Stimulated activated CD4-positive, alpha-beta T cell treated with anti-CD3 and anti-CD28 coated beads, Interleukin-2, amount 100 ng/mL, for 24 hours (primary cell): ENCODE measurements around the gene CHMP4A.
A peak's percentile ranks its signal among the peaks of the same experiment; 100 is the strongest.

Experiments
- DNase-seq, 2 donors: peaks; one replicate each; pipeline ENCODE4 v3.0.0-alpha.2; 2020

CHMP4A gene

GRCh38 chr14:24194873-24195185 lies 18.5 kb downstream of the CHMP4A start:
- no peak for DNase-seq

DNA sequence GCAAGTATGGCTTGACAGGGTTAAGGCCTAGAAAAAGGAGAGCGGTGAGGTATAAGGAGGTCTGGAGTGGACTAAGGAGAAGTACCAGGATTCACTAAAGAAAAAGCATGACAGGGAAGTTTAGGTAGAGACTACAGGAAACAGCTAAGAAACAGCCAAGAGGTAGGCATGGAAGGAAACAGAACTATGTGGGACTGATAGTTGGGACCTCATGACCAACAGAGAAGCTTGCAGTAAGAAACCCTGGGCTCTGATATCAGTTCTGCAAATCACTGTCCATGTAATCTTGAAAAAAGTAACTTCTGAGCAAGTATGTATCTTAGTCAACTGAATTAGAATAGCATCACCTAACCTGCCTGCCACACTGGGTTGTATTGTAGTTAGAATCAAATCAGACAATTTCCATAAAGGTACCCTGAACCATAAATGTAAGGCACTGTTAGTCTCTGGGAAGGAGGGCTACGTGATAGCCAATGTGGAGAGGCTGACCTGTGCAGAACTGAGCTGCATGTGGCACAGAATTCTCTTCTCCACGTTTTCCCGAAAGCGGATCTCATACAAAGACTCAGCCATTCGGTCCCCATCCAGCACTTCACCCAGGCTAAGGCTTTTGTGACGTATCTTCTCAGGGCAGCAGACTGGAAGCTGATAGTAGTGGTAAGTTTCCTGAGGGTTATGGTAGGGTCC lies 19.0 kb downstream of the CHMP4A start:
- no peak for DNase-seq

DNA sequence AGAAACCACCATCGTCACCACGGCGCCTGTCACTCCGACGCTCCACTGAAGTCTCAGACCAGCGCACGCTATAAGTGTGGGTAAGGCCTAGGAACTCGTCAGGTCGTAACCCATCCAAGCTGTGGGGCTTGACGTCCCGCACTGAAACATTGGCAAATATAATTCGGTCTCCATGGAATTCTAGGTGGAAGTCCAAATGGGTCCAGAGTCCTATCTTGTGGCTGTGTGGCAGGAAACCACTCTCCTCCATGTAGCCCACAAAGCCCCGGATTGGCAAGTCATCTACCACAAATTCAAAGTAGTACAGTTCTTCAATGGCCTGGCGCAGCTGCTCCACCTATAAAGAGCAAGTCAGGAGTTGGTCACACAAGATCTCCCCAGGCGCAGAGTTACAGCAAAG lies 20.4 kb downstream of the CHMP4A start:
- DNase-seq, result no peak

DNA sequence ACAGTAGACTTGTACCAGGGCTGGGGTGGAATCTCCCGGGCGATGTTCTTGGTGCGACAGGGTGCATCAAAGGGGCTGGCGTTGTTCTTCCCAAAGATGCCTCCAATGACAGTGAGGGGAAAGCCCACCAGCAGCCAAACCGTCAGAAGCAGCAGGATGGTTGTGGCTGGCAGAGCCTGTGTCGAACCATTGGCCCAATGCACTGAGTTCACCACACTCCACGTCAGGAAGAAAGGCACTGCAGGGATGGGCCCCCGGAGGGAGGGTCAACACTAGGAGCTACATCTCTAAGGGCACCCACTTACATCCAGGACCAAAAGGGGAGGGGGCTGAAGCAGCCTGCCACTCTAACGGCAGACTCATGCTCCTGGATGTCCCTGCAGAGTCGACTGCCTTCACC lies 22.9 kb downstream of the CHMP4A start:
- DNase-seq, result no peak

GRCh38 chr14:24189460-24189859 lies 23.8 kb downstream of the CHMP4A start:
- no peak for DNase-seq

DNA sequence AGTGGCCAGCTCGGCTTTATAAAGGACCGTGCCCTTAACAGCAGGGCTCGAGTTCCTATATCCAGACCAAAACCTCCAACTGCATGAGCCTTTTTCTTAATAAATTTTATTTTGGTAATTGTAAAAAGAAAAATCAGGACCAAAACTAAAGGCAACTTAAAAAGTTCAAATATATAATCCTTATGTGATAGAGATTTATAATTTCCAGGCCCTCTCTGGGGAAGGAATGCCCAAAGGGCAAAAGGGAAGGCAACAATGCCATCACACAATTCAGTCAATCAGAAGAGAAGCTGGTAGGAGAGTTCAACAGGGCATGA lies 24.3 kb downstream of the CHMP4A start:
- no peak for DNase-seq

DNA sequence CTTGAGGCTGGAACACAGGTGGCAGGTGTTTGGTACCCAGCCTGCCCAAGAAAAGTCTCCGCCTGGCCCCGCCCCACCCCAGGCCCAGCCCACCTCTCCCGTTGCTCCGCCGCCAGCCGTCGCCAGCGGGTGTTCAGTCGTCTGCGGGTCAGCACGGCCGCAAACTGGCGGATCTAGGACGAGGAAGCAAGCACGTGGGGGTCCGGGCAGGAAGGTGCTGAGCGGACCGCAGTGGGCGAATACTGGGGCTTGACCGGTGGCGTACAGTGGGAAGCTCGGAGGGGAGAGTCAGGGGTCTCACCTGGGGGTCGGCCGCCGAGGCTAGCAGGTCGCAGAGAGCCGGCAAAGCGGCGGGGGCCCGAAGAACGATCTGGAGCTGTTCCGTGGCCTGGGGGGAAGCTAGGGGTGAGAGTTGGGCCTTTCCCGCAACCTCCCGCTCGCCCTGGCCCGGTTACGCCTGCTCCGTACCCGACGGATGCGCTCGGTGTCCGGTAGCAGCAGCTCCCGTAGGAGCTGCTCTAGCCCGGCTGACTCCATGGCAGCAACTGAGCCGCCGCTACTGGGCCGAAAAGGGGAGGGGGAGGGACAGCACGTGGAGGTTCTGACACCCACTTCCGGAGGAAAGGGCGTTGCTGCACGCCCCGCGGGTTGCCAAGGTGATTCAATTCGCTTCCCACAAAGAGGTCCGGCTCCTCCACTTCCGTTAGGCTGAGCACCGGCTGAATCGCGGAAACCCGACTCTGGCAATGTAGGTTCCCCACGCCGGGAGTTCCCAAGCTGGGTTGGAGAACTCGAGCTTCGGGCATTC lies 24.8 kb downstream of the CHMP4A start, which contains the start of gene IPO4:
TSS of gene IPO4 (minus strand) at position 566 of the 808 bp plus-strand sequence. CDS start at position 537, 29 bp downstream.
- DNase-seq, result peak; percentile 93 to 96

DNA sequence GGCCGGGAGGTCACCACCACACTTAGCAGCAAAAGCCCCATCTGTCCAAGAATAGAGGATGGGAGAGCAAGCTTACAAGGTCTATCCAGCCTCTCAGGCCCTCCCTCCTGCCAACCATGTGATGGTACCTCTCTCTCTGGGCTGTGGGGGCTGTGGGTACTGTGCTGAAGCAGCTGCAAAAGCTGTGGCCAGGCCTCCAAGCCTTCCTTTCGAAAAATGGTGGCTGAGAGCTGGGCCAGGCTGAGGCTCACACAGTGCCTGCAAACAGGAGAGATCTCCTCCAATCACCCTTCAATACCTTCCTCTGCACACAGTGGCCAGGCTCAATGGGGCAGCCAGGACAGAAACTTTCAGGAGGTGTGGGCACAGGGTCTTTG lies 25.8 kb downstream of the CHMP4A start:
- no peak for DNase-seq

DNA sequence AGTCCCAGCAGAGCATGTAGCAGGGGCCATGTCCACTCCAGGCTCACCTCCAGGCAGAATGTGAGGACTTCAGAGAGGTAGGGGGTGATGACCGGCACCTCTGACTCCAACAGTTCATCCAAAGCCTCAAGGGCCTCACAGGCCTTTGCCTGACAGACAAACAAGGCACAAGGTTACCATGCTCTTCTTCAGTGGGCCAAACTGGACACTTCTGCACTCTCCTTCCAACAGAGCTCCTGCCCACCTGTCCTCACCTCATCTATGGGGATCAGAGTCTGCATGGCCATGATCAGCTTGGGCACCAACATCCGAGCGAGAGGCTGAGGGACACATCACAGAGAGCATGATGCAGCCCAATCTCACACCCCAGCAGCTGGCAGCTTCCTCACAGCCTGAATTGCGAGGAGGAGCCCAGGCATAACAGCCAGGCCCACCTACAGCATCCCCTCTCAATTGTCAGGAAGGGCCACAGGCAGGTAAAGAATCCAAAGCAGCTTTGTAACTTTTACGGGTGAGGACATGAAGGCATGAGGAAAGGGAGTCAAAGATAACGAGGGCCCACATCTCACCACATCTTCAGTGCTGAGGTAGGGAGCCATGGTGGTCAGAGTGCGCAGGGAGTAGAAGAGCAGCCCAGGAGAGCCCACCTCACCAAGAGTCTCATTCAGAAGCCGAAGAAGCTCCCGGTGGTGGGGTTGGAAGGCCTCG lies 26.3 kb downstream of the CHMP4A start:
- no peak for DNase-seq

DNA sequence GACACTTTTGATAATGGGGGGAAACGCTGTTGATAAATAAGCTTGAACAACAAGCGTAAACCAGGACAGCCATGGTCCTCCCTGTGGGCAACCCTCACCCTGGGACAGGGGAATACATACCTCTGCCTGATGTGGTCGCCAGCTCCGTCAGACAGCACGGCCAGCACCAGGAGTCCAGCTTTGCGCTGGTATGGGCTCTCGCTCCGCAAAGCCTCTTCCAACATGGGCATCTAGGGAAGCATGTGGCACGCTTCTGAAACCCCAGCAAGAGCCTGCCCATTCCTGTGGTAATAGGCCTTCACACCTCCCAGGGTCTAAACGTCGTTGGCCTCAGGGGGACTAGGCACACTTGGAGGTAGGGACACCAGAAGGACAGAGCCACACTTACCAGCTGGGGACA lies 27.5 kb downstream of the CHMP4A start:
- DNase-seq, result no peak

DNA sequence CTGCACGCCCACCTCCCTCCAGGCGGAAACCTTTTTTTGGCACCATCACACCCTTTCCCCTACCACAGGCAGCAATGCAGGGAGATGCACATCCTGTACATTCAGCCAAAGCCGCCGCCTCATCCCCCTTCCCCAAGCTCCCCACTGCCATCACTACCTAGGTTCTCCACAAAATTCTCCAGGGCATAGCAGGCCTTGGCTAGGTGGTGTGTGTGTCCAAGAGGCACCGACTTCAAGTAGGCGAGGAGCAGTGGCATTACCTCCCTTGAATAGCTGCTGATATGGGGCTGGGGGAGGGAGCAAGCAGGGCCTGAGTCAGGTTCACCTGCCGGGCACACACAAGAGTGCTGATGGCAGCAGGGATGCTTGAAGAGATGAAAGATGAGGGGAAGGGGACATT lies 28.3 kb downstream of the CHMP4A start:
- DNase-seq, result no peak

DNA sequence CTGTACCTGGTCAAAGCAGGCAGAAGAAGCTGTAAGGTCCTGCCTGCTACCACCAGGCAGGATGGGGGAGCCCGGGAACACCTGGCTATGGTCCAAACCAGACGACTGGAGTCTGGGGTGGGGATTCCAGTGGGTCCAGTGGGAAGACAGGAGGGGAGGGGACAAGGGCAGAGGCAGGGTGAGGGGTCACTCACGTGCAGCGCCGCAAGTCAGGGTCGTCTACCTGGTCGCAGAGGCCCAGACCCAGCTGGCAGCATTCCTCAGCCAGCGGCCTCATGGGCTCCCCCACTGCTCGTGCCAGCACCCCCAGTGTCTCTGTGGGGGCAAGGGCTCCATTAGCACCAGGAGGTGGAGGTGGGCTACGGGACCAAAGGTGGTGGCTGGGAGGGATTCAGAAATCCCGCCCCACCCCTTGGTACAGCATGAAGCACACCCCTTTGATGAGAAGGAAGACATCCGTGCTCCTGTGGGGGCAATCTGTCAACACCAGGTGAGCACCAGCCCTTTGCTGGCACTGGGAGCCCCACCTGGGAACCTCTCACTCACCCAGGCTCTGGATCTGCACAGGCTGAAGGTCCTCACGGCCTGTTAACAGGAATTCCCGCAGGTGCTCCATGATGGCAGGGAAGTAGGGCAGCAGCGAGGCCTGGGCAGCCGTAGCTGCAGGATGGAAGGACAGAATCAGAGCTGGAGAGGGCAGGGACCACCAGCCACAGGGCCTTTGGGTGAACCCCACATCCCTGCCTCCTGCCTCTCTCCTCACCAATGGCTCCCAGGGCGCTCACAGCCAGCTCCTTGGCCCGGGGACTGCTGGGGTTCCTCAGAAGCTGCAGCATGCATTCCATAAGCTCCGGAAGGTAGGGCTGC lies 29.0 kb downstream of the CHMP4A start:
- no peak for DNase-seq

GRCh38 chr14:24183014-24183481 lies 30.2 kb downstream of the CHMP4A start:
- DNase-seq, result no peak

DNA sequence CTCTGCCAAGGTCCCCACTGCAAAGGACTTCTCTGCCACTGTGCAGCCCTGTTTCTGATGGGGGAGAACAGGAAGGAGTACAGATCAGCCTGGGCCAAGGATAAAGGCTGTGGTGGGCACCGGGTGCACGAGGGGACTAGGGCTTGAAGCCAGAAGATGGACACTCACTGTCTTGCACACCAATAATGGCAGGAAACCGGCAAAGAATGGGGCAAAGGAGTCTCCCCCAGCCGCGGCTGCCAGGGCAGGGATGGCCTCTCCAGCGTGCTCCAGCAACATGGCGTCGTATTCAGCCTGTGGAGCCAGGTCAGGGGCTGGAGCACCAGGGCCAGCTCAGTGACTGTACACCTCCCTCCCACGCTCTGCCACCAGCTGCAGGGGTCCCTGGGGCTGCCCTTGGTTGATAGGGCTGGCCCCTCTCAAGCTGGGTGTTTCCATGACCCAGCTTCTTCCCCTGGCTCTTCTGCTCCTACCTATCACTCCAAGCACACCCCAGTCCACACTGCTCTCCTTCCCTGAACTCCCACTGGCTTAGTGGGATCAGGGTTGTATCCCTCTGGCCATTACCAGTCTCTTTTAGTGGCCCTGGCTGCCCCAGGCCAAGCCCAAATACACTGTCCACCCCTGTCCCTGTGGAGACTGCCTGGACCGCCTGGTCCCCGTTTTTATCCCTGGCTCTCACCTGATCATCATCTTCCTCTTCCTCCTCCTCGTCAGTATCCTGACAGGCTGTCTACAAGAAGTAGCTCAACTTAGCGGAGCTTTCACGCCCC lies 31.0 kb downstream of the CHMP4A start:
- no peak for DNase-seq

DNA sequence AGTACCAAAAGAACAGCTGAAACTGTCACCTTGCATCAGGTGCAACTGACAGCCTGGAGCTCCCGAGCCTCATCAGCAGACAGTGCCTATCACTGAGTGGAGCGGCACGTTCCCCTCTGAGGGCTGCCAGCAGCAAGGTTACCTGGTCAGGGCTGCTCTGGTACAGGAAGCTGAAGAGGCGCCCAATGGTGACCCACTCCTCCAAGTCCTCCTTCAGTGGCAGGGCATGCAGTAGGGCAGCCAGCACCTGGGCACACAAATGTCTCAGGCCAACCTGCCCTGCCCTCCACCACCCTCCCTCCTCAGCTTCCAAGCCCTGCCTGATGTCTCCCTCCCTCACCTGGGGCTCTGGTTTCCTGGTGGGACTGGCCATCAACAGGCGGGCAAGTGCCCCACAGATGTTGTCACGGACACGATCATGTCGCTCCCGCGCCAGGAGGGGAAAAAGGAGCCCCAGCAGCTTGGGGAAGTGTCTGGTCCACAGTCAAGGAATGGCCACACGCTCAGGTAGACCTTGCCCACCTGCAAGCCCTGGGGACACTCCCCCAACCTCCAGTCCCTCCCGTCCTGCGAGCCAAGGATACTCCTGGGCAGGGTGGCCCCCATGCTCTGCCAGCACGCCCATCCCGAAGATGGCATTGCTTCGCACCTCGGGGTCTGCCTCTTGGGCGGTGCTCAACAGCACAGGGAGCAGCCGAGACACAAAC lies 31.8 kb downstream of the CHMP4A start:
- no peak for DNase-seq

DNA sequence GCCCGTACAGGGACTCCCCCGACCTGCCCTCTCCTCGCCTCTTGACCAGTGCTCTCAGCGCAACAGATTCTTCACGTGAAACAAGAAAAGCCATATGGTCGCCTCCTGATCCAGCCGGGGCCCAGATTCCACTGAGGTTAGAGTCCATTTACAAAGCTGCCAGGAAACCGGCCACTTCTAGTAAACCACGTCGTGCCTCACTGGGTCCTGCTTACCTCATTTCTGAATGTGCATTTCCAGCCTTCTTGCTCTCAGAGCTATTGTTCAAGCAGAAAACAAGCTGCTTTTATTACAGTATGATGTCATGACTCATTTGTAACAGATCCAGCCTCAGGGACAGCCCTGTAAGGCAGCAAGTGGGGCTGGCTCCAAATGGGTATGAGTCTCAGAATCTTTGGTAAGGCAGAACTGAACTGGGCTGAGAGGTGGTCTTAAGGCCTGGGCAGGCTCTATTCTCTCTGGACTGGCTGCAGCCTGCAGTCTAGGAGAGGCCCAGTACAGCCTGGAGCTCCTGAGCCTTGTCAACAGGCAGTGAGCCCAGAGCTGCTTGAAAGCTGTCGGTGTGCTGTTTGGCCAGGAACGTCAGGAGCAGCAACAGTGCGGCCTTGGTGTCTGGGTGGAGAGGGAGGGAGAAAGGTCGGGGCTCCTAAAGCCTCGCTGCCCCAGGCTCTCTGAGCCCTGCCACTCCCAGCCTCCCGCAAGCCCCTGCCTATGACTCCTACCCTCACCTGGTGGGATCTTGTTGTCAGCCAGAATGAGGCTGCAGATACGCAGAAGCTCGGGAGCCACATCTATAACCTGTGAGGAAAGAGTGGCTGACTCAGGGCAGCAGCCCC lies 33.1 kb downstream of the CHMP4A start:
- DNase-seq, result no peak

DNA sequence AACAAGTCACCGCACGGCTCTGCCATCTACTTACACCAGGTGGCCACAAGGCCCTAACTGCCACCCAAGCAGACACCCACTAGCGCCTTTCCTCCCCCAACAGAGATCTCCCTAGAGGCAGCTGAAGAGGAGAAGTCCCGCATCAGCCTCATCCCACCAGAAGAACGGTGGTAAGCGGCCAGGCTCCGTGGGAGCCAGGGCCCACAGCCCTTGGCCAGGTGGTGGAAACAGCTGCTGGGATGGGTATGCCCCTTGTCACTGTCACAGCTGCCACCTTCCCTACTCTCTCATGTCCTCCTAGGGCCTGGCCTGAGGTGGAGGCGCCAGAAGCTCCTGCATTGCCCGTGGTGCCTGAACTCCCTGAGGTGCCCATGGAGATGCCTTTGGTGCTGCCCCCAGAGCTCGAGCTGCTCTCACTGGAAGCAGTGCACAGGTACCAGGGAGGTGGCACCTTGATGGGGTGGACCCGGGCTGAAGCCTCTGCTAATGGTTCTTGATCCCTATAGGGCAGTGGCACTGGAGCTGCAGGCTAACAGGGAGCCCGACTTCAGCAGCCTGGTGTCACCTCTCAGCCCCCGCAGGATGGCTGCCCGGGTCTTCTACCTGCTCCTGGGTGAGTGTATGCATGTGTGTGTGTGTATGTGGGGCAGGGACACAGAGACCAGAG lies 33.9 kb downstream of the CHMP4A start:
- DNase-seq, result no peak

- no peak for DNase-seq
Measured at GRCh38 chr14:24178399-24179178, 34.7 kb downstream of the CHMP4A start.

GRCh38 chr14:24177891-24178290 lies 35.4 kb downstream of the CHMP4A start:
- no peak for DNase-seq
